WERI-Rb-1 (cell line): ENCODE results near the gene TIGD3.

Experiments
- DNase-seq: peaks from one replicate; pipeline ENCODE4 v3.0.0-alpha.2; 2020
- H3K27ac ChIP-seq: fragments of 250-450 bp; sonication (Bioruptor Pico); 2 replicates; pipeline ENCODE4 v1.5.1; 2020; ENCODE audit warnings: mild to moderate bottlenecking, moderate library complexity
- H3K27me3 ChIP-seq: fragments of 250-450 bp; sonication (Bioruptor Pico); 2 replicates; pipeline ENCODE4 v1.5.1; 2021; ENCODE audit warnings: mild to moderate bottlenecking, low read depth, moderate library complexity; ENCODE audit not compliant: insufficient read depth, severe bottlenecking
- H3K36me3 ChIP-seq: fragments of 250-450 bp; sonication (Bioruptor Pico); 2 replicates; pipeline ENCODE4 v1.5.1; 2020; ENCODE audit warnings: mild to moderate bottlenecking, moderate library complexity
- H3K4me3 ChIP-seq: 2 replicates; pipeline ENCODE4 v1.5.1; 2011; ENCODE audit warnings: low read depth, mild to moderate bottlenecking, control low read depth, low read length
- H3K9me3 ChIP-seq: fragments of 250-450 bp; sonication (Bioruptor Pico); 2 replicates; pipeline ENCODE4 v1.5.1; 2021; ENCODE audit warnings: mild to moderate bottlenecking, moderate library complexity; ENCODE audit not compliant: severe bottlenecking
- TF ChIP-seq, protein P1 (sequence below): IDR thresholded peaks from 2 replicates; pipeline ENCODE4 v1.5.1; 2011; ENCODE audit warnings: low read depth, mild to moderate bottlenecking, control low read depth, inconsistent platforms, low read length

TIGD3 gene

DNA sequence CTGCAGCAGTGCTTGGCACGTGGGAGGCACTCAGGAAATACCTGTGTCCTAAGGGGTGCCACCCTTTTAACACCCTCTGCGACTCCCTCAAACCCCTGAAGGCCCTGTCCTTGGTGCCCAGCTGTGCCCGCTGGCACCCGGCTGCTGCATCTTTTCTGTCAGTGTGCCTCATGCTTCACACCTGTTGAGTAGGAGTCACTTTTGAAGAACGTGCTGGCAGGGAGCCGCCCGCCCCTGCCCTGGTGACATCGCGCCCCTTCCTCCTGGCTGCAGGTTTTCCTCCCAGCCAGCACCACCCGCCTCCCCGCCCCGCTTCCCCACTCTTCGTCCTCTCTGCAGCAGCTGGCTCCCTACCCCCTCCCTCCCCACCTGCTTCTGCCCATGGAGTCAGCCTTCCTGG is 49.7 kb downstream of the TIGD3 start:
- no peak for DNase-seq
- peaks cover 55% of the 10 kb centered on the region for H3K36me3 ChIP-seq

DNA sequence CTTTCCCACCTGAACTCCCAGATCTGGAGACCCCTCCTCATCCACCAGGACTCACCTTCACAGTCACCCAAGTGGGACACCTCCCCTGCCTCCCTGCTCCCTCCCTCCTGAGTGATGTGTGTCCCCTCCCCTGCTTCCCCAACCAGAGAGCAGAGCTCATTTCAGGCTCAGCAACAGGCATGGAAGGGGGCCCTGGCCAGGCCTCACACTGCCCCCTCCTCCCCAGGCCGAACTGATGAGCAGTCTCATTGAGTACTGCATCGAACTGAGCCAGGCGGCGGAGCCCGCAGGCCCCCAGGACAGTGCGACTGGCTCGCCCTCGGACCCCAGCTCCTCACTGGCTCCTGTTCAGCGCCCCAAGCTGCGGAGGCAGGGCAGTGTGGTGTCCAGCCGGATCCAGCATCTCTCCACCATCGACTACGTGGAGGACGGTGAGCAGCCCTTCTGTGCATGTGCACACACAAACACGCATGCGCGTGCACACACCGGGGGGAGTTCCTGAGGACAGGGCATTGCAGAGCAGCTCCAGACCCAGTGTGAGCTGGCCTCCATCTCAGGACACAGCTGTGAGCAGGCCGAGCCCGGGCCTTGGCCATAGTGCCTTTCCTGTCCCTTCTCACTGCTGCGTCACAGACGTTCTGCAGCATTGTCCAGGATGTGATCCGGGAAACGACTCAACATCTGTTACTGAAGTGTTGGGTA is 50.2 kb downstream of the TIGD3 start:
- H3K4me3 ChIP-seq = no peak overlapping the region
- TF ChIP-seq, protein P1, sequence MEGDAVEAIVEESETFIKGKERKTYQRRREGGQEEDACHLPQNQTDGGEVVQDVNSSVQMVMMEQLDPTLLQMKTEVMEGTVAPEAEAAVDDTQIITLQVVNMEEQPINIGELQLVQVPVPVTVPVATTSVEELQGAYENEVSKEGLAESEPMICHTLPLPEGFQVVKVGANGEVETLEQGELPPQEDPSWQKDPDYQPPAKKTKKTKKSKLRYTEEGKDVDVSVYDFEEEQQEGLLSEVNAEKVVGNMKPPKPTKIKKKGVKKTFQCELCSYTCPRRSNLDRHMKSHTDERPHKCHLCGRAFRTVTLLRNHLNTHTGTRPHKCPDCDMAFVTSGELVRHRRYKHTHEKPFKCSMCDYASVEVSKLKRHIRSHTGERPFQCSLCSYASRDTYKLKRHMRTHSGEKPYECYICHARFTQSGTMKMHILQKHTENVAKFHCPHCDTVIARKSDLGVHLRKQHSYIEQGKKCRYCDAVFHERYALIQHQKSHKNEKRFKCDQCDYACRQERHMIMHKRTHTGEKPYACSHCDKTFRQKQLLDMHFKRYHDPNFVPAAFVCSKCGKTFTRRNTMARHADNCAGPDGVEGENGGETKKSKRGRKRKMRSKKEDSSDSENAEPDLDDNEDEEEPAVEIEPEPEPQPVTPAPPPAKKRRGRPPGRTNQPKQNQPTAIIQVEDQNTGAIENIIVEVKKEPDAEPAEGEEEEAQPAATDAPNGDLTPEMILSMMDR = no peak
- no peak overlapping the region for H3K27ac ChIP-seq
- H3K9me3 ChIP-seq = no peaks in the 10 kb centered on the region
- DNase-seq = no peak
- H3K36me3 ChIP-seq = peaks cover 53% of the 10 kb centered on the region
- no peaks in the 10 kb centered on the region for H3K27me3 ChIP-seq

More for the DNA sequence above, 49.7 kb downstream of the TIGD3 start:
- H3K4me3 ChIP-seq = no peak overlapping the region
- TF ChIP-seq, protein P1 = no peak
- no peak overlapping the region for H3K27ac ChIP-seq
- no peaks in the 10 kb centered on the region for H3K27me3 ChIP-seq
- H3K9me3 ChIP-seq = no peaks in the 10 kb centered on the region
